Measurements from ENCODE around the gene CBX4. TPM values are rescaled to one million over a fixed set of nuclear protein-coding genes. Genes with fewer than 3 reads are reported as not detected.

CBX4 gene
- polyA plus RNA-seq, 1 donor from 2014 or later: 31.9 TPM

DNA sequence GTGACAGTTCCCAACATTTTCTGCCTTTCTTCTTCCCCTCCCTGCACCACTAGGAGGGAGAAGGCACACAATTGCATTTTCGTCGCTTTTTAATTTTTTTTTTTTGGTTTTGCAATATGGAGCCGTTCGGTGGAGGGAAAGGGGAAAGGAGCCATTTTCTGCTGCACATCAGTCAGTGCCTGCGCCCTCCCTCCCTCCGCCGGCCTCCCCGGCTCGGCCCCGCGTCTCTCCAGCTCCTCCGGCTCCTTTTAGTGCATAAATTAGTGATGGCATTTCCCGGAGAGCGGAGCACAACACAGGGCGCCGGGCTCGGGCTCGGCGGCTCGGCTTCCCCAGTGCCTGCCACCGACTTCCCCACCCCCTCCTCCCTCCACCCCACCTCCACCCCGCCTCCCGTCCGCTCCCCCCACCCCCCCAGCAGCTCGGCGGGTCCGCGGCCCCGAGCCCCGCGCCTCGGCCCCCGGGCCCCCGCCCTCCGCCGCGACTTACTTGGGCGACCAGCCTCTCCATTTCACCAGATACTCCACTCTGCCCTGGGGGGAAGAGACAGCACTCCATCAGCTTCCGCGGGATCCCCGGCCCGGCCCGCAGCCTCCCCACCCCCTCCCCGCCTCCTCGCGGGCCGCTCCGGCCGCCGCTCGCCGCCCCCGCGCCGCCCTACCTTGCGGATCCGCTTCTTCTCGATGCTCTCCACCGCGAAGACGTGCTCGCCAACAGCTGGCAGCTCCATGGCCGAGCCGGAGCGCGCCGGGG, 542 bp downstream of the CBX4 start:
- TF ChIP-seq EZH2 (IDR thresholded peaks at IDR 0.05; ENCODE audit: borderline replicate concordance, insufficient read depth, low read length, poor library complexity, severe bottlenecking) (no peak), REST (IDR thresholded peaks at IDR 0.05; ENCODE audit: borderline replicate concordance) (peak; percentile 69), EP300 (conservative IDR thresholded peaks at IDR 0.05; ENCODE audit: poor library complexity, severe bottlenecking) (peak; percentile 19), TAF1 (IDR thresholded peaks at IDR 0.05; ENCODE audit: low read depth) (peak; percentile 86), SMC3 (conservative IDR thresholded peaks at IDR 0.05; ENCODE audit: poor library complexity) (peak; percentile 59), RAD21 (conservative IDR thresholded peaks at IDR 0.05) (peak; percentile 43), MXI1 (conservative IDR thresholded peaks at IDR 0.05; ENCODE audit: poor library complexity, severe bottlenecking) (peak; percentile 4), POLR2AphosphoS5 (IDR thresholded peaks at IDR 0.05) (peak; percentile 55)
- TF ChIP-seq, protein P1, sequence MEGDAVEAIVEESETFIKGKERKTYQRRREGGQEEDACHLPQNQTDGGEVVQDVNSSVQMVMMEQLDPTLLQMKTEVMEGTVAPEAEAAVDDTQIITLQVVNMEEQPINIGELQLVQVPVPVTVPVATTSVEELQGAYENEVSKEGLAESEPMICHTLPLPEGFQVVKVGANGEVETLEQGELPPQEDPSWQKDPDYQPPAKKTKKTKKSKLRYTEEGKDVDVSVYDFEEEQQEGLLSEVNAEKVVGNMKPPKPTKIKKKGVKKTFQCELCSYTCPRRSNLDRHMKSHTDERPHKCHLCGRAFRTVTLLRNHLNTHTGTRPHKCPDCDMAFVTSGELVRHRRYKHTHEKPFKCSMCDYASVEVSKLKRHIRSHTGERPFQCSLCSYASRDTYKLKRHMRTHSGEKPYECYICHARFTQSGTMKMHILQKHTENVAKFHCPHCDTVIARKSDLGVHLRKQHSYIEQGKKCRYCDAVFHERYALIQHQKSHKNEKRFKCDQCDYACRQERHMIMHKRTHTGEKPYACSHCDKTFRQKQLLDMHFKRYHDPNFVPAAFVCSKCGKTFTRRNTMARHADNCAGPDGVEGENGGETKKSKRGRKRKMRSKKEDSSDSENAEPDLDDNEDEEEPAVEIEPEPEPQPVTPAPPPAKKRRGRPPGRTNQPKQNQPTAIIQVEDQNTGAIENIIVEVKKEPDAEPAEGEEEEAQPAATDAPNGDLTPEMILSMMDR (IDR thresholded peaks at IDR 0.05; ENCODE audit: poor library complexity, severe bottlenecking): no peak
- H3K36me3 ChIP-seq (ENCODE audit: insufficient read depth, low read length): no peaks in the 10 kb centered on the region
- peak overlapping the region; percentile 96 for H3K4me2 ChIP-seq (ENCODE audit: low read length)
- H3K9ac ChIP-seq (ENCODE audit: low read length): peak overlapping the region; percentile 94
- no peak overlapping the region for H2AFZ ChIP-seq (ENCODE audit: low read depth, low read length)
- peak overlapping the region; percentile 83 for H3K4me3 ChIP-seq (ENCODE audit: low read length)
- H3K9me3 ChIP-seq (ENCODE audit: low read length): no peaks in the 10 kb centered on the region
- peaks cover 58% of the 10 kb centered on the region for H3K27me3 ChIP-seq (ENCODE audit: insufficient read depth, low read depth, low read length)
- H3F3A ChIP-seq (ENCODE audit: insufficient read depth, low read length, poor library complexity, severe bottlenecking): no peaks in the 10 kb centered on the region
- no peaks in the 10 kb centered on the region for H3K9me2 ChIP-seq (ENCODE audit: insufficient read depth, low read length)
- peaks cover 38% of the 10 kb centered on the region for H4K20me1 ChIP-seq (ENCODE audit: insufficient read depth)
- peak overlapping the region; percentile 97 for H3K27ac ChIP-seq (ENCODE audit: low read length)
- peaks cover 35% of the 10 kb centered on the region for H3K79me2 ChIP-seq (replicated peaks; ENCODE audit: insufficient read depth, low read length)

DNA sequence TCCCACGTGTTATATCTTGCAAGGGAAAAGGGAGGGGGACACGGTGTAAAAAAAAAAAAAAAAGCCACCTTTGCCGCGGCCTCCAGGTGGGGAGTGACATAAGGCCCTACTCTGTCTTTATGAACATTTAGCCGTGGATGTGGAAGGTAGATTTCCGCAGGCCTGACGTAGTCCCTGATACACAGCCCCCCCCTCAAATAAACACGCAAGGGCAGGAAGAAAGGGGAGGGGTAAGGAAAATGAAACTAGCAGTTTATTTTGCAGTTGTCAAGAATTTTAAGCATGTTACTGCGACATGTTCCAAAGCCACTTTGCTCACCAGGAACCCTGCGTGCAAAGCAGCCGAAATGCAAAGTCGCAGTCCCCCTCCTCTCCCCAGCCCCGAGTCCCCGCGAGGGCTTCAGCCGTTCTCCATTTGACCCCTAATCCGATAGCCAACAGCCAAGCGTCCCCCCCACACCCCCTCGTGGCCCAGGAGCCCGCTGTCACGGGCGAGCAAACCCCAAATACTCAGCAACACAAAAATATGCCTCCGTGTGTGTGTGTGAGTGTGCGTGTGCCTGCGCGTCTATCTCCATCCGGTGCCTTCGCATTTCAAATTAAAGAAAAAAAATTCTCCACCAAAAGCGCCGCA, 1.2 kb downstream of the CBX4 start:
- no peaks in the 10 kb centered on the region for H3F3A ChIP-seq (ENCODE audit: insufficient read depth, low read length, poor library complexity, severe bottlenecking)
- H3K27ac ChIP-seq (ENCODE audit: low read length): peak overlapping the region; percentile 97
- peak overlapping the region; percentile 83 for H3K4me3 ChIP-seq (ENCODE audit: low read length)
- H3K9ac ChIP-seq (ENCODE audit: low read length): peak overlapping the region; percentile 94
- peaks cover 53% of the 10 kb centered on the region for H3K27me3 ChIP-seq (ENCODE audit: insufficient read depth, low read depth, low read length)
- H3K4me2 ChIP-seq (ENCODE audit: low read length): peak overlapping the region; percentile 96
- peaks cover 41% of the 10 kb centered on the region for H4K20me1 ChIP-seq (ENCODE audit: insufficient read depth)
- H3K79me2 ChIP-seq (replicated peaks; ENCODE audit: insufficient read depth, low read length): peaks cover 41% of the 10 kb centered on the region
- H3K9me2 ChIP-seq (ENCODE audit: insufficient read depth, low read length): no peaks in the 10 kb centered on the region
- TF ChIP-seq TAF1 (IDR thresholded peaks at IDR 0.05; ENCODE audit: low read depth) (no peak), MXI1 (conservative IDR thresholded peaks at IDR 0.05; ENCODE audit: poor library complexity, severe bottlenecking) (peak; percentile 34), EP300 (conservative IDR thresholded peaks at IDR 0.05; ENCODE audit: poor library complexity, severe bottlenecking) (no peak), POLR2AphosphoS5 (IDR thresholded peaks at IDR 0.05) (no peak), EZH2 (IDR thresholded peaks at IDR 0.05; ENCODE audit: borderline replicate concordance, insufficient read depth, low read length, poor library complexity, severe bottlenecking) (no peak)
- no peaks in the 10 kb centered on the region for H3K9me3 ChIP-seq (ENCODE audit: low read length)
- H2AFZ ChIP-seq (ENCODE audit: low read depth, low read length): no peak overlapping the region
- no peaks in the 10 kb centered on the region for H3K36me3 ChIP-seq (ENCODE audit: insufficient read depth, low read length)
